Adrenal gland (tissue), 12 donors: ENCODE data around the gene EHD3. TPM values are rescaled to one million over a fixed set of nuclear protein-coding genes. Genes with fewer than 3 reads are reported as not detected.

Experiments used
- DNase-seq, 7 donors: peaks; one replicate each; pipeline ENCODE4 v3.0.0-alpha.2; 2019 to 2020
- H3K27ac ChIP-seq, 5 donors: fragments of 200-600 bp; sonication (generic) in 4 of 5; 1 replicate in 3 of 5; 2 replicates in 2 of 5; pipeline versions ENCODE4 v1.5.1 to v1.8.0; 2016 to 2020; ENCODE audit warnings: mild to moderate bottlenecking in 1 of 5
- H3K27me3 ChIP-seq: fragments of 200-600 bp; 2 replicates; pipeline ENCODE4 v1.8.0; 2021
- H3K36me3 ChIP-seq, 2 donors: fragments of 200-600 bp; replicated peaks in 1 of 2; 1 replicate in 1 of 2; 2 replicates in 1 of 2; pipeline versions ENCODE4 v1.5.1 to v1.8.0; 2018 to 2022
- H3K4me1 ChIP-seq, 2 donors: fragments of 200-600 bp; replicated peaks in 1 of 2; 1 replicate in 1 of 2; 2 replicates in 1 of 2; pipeline versions ENCODE4 v1.5.1 to v1.8.0; 2018 to 2021
- H3K4me3 ChIP-seq, 4 donors: fragments of 200-600 bp; sonication (generic) in 3 of 4; one replicate each; pipeline ENCODE4 v1.5.1; 2016 to 2018
- H3K9me3 ChIP-seq, 3 donors: fragments of 200-600 bp; sonication (generic) in 1 of 3; replicated peaks in 1 of 3; 1 replicate in 2 of 3; 2 replicates in 1 of 3; pipeline versions ENCODE4 v1.5.1 to v1.8.0; 2016 to 2021
- POLR2A ChIP-seq, 2 donors: fragments of 450-650 bp; IDR thresholded peaks; one replicate each; pipeline ENCODE4 v1.6.1; 2017; ENCODE audit warnings: antibody characterized with exemption in 2 of 2, mild to moderate bottlenecking in 2 of 2, moderate library complexity in 1 of 2
- WGBS, 4 donors: extraction: QIAGEN DNeasy Blood & Tissue Kit in 2 of 4; methylation state at CpG; one replicate each; pipeline versions ENCODE4 v1.1.5 to v1.1.7; 2013 to 2017; 5-methylcytosine and 5-hydroxymethylcytosine counted together
- intact Hi-C, 2 donors: fragments of 100-400 bp; cut with DNase I; formaldehyde crosslinking; loops; one replicate each; pipeline versions ENCODE4 v1.14.1 to v1.15.0; 2022 to 2023
- polyA plus RNA-seq, 3 donors: library from polyadenylated mRNA; stranded (reverse); fragments of 200-250 nt in 2 of 3; fragments of 350-450 nt in 1 of 3; fragmentation: Illumina TruSeq in 1 of 3; extraction: RNeasy Lipid Tissue Mini Kit (QIAGEN cat#74804) in 1 of 3; gene quantifications; one replicate each; pipeline ENCODE4 v1.2.3, GENCODE V29; 2013 to 2014
- total RNA-seq, 9 donors: library from RNA; depleted of rRNA in 4 of 9; stranded (reverse); fragments of >200 nt in 4 of 9; fragments of 120-200 nt in 1 of 9; fragmentation: NEBNext Ultra II Directional in 1 of 9; extraction: Animal tissue kit (Norgen Biotek cat#: 25700) in 1 of 9; gene quantifications; one replicate each; pipeline versions ENCODE4 v1.1.0 to v1.2.4, GENCODE V29; 2013 to 2023
- TF ChIP-seq, protein P1 (sequence below), 6 experiments: fragments of 450-650 bp in 4 of 6; fragments of 200-600 bp in 2 of 6; sonication (generic) in 1 of 6; IDR thresholded peaks; 1 replicate in 5 of 6; 2 replicates in 1 of 6; pipeline versions ENCODE4 v1.5.1 to v1.8.0; 2016 to 2021; ENCODE audit warnings: antibody characterized with exemption in 6 of 6, mild to moderate bottlenecking in 2 of 6, moderate library complexity in 1 of 6
- donor health status: healthy with polysubstance abuse.
- donor health status: Bipolar disorder and iron deficiency.
- donor health status: DM: yes; HTN: yes; CAD: no.
- donor health status: DM: no; HTN: no; CAD: no.
- donor health status: DM: no; HTN: no; CAD: no.
- donor health status: DM: yes; HTN: yes; CAD: no.

EHD3 gene
- total and polyA plus RNA-seq, 12 donors, result 4.6 to 51.9 (median 22.3) TPM

DNA sequence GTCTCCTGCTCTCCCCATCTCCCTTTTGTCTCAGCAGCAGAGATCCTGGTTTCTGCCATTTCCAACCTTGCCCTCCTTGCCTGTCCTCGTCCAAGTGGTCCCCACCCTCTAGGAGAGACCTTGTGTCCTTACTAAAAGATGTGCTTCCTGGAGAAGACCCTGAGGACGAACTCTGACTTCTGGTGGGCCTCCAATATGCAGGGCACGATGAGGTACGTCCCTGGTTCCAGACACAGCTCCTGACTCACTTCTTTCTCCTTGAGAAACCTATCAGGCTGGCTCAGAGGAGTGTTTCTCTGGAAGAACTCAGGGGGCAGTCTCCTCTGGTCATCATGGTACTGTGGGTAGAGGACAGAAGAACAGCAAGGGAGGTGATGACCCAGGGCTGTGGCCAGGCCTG is 44.8 kb upstream of the EHD3 start:
- Histone ChIP-seq H3K36me3 (no peaks in the 10 kb centered on the region), H3K4me3 (no peak overlapping the region), H3K4me1 (no peaks in the 10 kb centered on the region), H3K9me3 (no peaks in the 10 kb centered on the region), H3K27me3 (no peaks in the 10 kb centered on the region), H3K27ac (no peak overlapping the region)
- intact Hi-C loops, result no loop called here
- WGBS, 4 donors, result 65 to 85% (median 81%) methylated on average over 4 of the region's 4 CpGs
- TF ChIP-seq, protein P1, sequence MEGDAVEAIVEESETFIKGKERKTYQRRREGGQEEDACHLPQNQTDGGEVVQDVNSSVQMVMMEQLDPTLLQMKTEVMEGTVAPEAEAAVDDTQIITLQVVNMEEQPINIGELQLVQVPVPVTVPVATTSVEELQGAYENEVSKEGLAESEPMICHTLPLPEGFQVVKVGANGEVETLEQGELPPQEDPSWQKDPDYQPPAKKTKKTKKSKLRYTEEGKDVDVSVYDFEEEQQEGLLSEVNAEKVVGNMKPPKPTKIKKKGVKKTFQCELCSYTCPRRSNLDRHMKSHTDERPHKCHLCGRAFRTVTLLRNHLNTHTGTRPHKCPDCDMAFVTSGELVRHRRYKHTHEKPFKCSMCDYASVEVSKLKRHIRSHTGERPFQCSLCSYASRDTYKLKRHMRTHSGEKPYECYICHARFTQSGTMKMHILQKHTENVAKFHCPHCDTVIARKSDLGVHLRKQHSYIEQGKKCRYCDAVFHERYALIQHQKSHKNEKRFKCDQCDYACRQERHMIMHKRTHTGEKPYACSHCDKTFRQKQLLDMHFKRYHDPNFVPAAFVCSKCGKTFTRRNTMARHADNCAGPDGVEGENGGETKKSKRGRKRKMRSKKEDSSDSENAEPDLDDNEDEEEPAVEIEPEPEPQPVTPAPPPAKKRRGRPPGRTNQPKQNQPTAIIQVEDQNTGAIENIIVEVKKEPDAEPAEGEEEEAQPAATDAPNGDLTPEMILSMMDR (IDR thresholded peaks at IDR 0.05), result no peak
- TF ChIP-seq POLR2A (IDR thresholded peaks at IDR 0.05), result no peak
- peak in 1 of 7 donors; percentile 25 for DNase-seq

DNA sequence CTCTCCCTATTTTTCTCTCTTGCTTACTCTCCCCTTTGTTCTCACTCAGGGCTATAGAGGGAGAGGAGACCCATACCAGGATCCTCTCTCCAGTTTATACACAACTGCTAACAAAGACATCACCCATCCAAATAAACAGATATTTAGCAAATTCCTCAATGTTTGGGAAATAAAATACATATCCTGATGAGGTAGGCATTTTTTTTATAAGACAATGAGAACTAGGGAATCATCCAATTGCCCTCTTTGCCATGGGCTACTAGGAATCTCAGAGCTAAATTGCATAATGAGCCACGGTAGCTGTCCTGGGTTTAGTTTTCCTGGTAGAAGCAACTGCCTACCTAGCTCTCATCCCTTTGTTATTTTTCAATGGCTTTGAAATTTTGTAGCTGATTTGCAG is 43.8 kb upstream of the EHD3 start:
- Histone ChIP-seq H3K9me3 (no peaks in the 10 kb centered on the region), H3K4me3 (no peak overlapping the region), H3K4me1 (no peaks in the 10 kb centered on the region), H3K36me3 (no peaks in the 10 kb centered on the region), H3K27ac (no peak overlapping the region), H3K27me3 (no peaks in the 10 kb centered on the region)
- DNase-seq, result no peak
- intact Hi-C loops, result no loop called here
- 67 to 83% (median 75%) methylated on average over 1 of the region's 1 CpG for WGBS, 4 donors
- TF ChIP-seq, protein P1 (IDR thresholded peaks at IDR 0.05), result no peak
- no peak for TF ChIP-seq POLR2A (IDR thresholded peaks at IDR 0.05)

DNA sequence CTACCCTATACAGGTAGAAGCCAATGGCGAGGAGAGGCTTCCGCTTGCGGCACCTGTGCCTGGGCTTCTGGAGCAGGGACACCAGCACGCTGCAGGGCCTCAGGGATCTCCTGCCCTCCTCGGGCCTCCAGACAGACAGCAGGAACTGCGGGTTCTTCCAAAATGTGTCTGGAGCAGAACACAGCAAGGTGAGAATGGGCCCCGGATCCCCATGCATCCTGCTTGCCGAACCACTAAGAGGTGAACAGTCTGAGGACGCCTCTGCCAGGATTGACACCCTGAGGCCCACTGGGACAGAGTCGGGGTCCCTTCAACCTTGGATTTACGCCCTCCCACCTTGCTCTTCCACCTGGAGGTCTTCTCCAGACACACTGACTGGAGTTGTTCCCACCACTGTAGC is 42.0 kb upstream of the EHD3 start:
- intact Hi-C loops, result no loop called here
- 84 to 96% (median 90%) methylated on average over 4 to 11 of the region's 11 CpGs for WGBS, 4 donors
- H3K9me3 ChIP-seq, result no peaks in the 10 kb centered on the region
- peak in 1 of 7 donors; percentile 43 for DNase-seq
- H3K4me1 ChIP-seq, result no peaks in the 10 kb centered on the region
- H3K27ac ChIP-seq, result no peak overlapping the region
- TF ChIP-seq, protein P1 (IDR thresholded peaks at IDR 0.05), result no peak
- no peak for TF ChIP-seq POLR2A (IDR thresholded peaks at IDR 0.05)
- H3K27me3 ChIP-seq, result no peaks in the 10 kb centered on the region
- H3K36me3 ChIP-seq, result no peaks in the 10 kb centered on the region
- H3K4me3 ChIP-seq, result no peak overlapping the region

DNA sequence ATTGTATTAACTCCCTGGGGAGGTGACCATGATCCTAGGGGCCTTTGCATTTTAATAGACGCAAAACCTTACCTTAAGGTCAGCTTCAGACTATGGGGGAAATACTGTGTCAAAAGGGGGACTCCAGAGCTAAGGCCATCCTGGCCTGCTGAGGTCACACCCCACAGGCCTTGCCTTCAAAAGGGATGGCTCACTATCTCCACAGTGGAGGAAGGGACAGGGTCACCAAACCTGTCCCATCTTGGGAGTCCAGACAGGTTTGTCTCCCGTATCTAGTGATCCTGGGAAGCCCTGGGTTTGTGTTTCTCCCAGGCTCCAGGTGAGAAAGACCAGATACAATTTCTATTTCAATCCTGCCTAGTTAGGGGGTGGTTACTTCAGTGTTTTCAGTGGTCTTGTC is 41.6 kb upstream of the EHD3 start:
- H3K4me3 ChIP-seq, result no peak overlapping the region
- H3K9me3 ChIP-seq, result no peaks in the 10 kb centered on the region
- TF ChIP-seq POLR2A (IDR thresholded peaks at IDR 0.05), result no peak
- TF ChIP-seq, protein P1 (IDR thresholded peaks at IDR 0.05), result no peak
- H3K36me3 ChIP-seq, result no peaks in the 10 kb centered on the region
- WGBS, 4 donors, result 64 to 90% (median 83%) methylated on average over 1 to 2 of the region's 2 CpGs
- DNase-seq, result peak in 1 of 7 donors; percentile 25
- intact Hi-C loops, result no loop called here
- no peak overlapping the region for H3K27ac ChIP-seq
- H3K27me3 ChIP-seq, result no peaks in the 10 kb centered on the region
- no peaks in the 10 kb centered on the region for H3K4me1 ChIP-seq
